Fibroblast of lung (primary cell): ENCODE data around the gene WWC1.

Experiments used
- CTCF ChIP-seq, 2 donors: IDR thresholded peaks in 1 of 2; conservative IDR thresholded peaks in 1 of 2; 1 replicate in 1 of 2; 2 replicates in 1 of 2; pipeline ENCODE4 v1.5.1; 2011 to 2012; ENCODE audit warnings: low read length in 2 of 2, control low read depth in 1 of 2, inconsistent platforms in 1 of 2, low read depth in 1 of 2, mild to moderate bottlenecking in 1 of 2
- EZH2 ChIP-seq: IDR thresholded peaks from 2 replicates; pipeline ENCODE4 v1.5.1; 2012; ENCODE audit warnings: low read length, control low read depth, mild to moderate bottlenecking; ENCODE audit errors: missing control alignments

GRCh38 chr5:168301593-168302390 lies 10.3 kb downstream of the WWC1 start:
- no peak for TF ChIP-seq CTCF (conservative IDR thresholded peaks at IDR 0.05 in 1 of 2, IDR thresholded peaks at IDR 0.05 in 1 of 2; ENCODE audit: low read depth in 1 of 2, low read length in 2 of 2)
- no peak for TF ChIP-seq EZH2
